Measurements from ENCODE around the gene ANKZF1. TPM values are rescaled to one million over a fixed set of nuclear protein-coding genes. Genes with fewer than 3 reads are reported as not detected.

Gene ANKZF1
- total RNA-seq, 1 experiment from 2014 or later: 25.8 TPM

DNA sequence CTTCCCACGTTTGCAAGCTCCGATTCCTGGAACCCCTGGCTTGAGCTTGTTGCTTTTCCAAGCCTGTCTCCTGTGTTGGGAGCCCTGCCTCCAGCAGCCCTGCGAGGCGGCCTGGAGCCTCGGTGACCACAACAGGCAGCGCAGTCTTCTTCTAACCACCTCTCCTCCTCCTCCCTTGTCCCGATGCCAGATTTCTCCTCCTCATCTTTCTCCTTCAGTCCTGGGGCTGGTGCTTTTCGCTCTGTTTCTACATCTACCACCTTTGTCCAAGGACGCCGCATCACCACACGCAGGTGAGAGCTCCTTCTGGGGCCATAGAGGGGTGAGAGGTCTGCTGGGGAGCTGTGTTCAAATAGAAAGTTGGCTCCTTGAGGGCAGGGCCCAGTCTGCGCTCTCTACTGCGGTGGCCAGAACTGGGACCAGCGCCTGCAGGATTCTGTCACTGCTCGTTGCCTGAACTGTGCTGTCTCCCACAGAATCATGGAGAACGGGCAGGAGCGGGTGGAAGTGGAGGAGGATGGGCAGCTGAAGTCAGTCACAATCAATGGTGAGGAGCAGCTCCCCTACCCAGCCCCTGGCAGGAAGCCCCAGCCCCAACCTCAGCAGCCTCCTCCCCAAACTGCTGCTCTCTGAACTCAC is 53.5 kb downstream of the ANKZF1 start:
- no peak for DNase-seq (ENCODE audit: low read depth)

DNA sequence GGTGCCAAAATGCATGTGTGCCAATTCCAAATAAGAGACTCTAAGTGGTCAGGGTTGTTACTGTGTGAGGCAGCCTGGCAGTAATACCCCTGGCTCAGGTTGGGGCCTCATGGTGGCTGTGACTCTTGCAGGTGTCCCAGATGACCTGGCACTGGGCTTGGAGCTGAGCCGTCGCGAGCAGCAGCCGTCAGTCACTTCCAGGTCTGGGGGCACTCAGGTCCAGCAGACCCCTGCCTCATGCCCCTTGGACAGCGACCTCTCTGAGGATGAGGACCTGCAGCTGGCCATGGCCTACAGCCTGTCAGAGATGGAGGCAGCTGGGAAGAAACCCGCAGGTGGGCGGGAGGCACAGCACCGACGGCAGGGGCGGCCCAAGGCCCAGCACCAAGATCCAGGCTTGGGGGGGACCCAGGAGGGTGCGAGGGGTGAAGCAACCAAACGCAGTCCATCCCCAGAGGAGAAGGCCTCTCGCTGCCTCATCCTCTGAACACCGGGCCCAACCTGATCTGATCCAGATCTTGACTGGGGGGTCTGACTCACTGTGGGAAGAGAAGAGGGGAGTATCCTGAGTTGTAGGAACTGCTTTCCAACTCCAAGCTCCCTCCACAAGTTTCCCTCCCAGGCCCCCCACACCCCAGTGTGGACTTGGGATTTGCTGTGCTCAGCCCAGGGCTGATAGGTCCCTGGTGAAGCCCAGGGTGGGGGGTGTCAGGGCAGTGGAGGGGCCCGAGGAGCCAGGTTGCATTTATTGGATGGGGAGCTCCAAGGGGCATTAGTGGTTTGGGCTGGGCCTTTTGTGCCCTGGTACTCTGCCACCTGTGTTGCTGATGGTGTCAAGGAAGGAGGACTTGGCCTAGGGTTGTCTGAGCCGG is 55.1 kb downstream of the ANKZF1 start:
- no peak for DNase-seq (ENCODE audit: low read depth)

DNA sequence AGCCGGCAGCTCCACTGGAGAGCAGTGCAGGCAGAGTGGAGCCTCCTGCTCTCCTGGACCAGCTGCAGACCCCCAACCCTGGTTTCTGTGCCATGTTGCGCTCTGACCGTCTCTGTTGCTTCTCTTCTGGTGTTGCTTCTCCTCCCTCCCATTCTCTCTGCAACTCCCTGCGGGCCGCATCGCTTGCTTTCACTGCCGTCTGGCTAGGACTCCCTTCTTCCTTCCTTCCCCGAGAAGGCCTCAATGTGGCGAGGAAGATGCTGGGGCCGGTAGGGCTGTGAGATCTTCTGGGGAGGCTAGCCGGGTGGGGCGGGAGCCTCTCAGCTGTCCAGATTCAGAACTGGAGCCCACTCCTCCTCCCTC is 55.7 kb downstream of the ANKZF1 start:
- DNase-seq (ENCODE audit: low read depth): no peak

DNA sequence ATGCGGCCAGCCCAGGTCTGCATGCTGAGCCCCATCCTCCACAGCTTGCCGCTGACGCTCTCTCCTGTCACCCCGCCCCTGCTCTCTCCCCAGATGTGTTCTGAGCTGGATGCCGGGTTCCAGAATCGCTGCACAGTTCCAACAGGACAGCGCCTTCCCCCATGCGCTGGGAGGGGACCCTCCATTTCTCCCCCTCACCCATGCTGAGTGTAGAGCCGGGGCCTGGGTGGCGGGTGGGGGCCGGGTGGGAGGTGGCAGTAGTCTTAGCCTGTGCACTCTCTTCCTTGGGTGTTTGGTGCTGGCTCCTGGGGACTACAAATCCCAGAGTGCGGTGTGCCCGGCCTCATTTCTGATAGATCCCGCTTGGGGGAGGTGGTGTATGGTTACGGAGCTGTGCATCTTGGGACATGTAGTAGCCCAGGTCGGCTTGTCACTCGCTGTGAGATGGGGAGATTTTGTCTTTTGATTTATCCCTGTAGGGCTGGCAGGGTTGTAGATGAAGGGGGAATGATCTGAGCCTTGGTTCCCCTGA is 56.4 kb downstream of the ANKZF1 start:
- DNase-seq (ENCODE audit: low read depth): no peak

Other genes with a start within 250 kb of the ANKZF1 start
- 0.34 TPM in 1 of 2 replicates, not detected in the other for gene FEV, start 244.6 kb upstream of the ANKZF1 start, total RNA-seq (2014; rRNA removed; shearing (Covaris generic))
- 2.2 and 4.3 TPM in 2 replicates for gene CRYBA2, start 236.4 kb upstream of the ANKZF1 start, total RNA-seq (2014; rRNA removed; shearing (Covaris generic))
- gene CFAP65, start 188.3 kb upstream of the ANKZF1 start, total RNA-seq (2014; rRNA removed; shearing (Covaris generic)): 0.11 TPM in 1 of 2 replicates, not detected in the other
- gene IHH, start 168.9 kb upstream of the ANKZF1 start, total RNA-seq (2014; rRNA removed; shearing (Covaris generic)): not detected in 2 replicates
- gene NHEJ1, start 69.0 kb upstream of the ANKZF1 start, total RNA-seq (2014; rRNA removed; shearing (Covaris generic)): 13.6 and 22.0 TPM in 2 replicates
- 0.63 and 0.86 TPM in 2 replicates for gene SLC23A3, start 59.8 kb upstream of the ANKZF1 start, total RNA-seq (2014; rRNA removed; shearing (Covaris generic))
- gene CNPPD1, start 52.9 kb upstream of the ANKZF1 start, total RNA-seq (2014; rRNA removed; shearing (Covaris generic)): 36.2 and 41.3 TPM in 2 replicates
- 33.3 and 48.8 TPM in 2 replicates for gene RETREG2, start 51.5 kb upstream of the ANKZF1 start, total RNA-seq (2014; rRNA removed; shearing (Covaris generic))
- gene ZFAND2B, start 23.0 kb upstream of the ANKZF1 start, total RNA-seq (2014; rRNA removed; shearing (Covaris generic)): 31.2 and 32.3 TPM in 2 replicates
- gene ABCB6, start 10.8 kb upstream of the ANKZF1 start, total RNA-seq (2014; rRNA removed; shearing (Covaris generic)): 9.0 and 10.5 TPM in 2 replicates
- gene ATG9A, start 170 bp upstream of the ANKZF1 start, total RNA-seq (2014; rRNA removed; shearing (Covaris generic)): 27.1 and 56.9 TPM in 2 replicates
- 2.7 and 3.2 TPM in 2 replicates for gene GLB1L, start 15.6 kb downstream of the ANKZF1 start, total RNA-seq (2014; rRNA removed; shearing (Covaris generic))
- gene STK16, start 15.7 kb downstream of the ANKZF1 start, total RNA-seq (2014; rRNA removed; shearing (Covaris generic)): 5.4 and 8.9 TPM in 2 replicates
- not detected in 2 replicates for gene TUBA4B, start 23.4 kb downstream of the ANKZF1 start, total RNA-seq (2014; rRNA removed; shearing (Covaris generic))
- 65.0 and 79.9 TPM in 2 replicates for gene TUBA4A, start 24.1 kb downstream of the ANKZF1 start, total RNA-seq (2014; rRNA removed; shearing (Covaris generic))
- 19.9 and 20.2 TPM in 2 replicates for gene DNAJB2, start 49.6 kb downstream of the ANKZF1 start, total RNA-seq (2014; rRNA removed; shearing (Covaris generic))
- 0.21 and 1.3 TPM in 2 replicates for gene PTPRN, start 79.6 kb downstream of the ANKZF1 start, total RNA-seq (2014; rRNA removed; shearing (Covaris generic))
- gene RESP18, start 102.9 kb downstream of the ANKZF1 start, total RNA-seq (2014; rRNA removed; shearing (Covaris generic)): not detected in 2 replicates
- gene DNPEP, start 158.1 kb downstream of the ANKZF1 start, total RNA-seq (2014; rRNA removed; shearing (Covaris generic)): 72.1 and 94.6 TPM in 2 replicates
- gene DES, start 188.6 kb downstream of the ANKZF1 start, total RNA-seq (2014; rRNA removed; shearing (Covaris generic)): 0.17 and 0.77 TPM in 2 replicates
- 4.9 and 18.4 TPM in 2 replicates for gene SPEG, start 205.0 kb downstream of the ANKZF1 start, total RNA-seq (2014; rRNA removed; shearing (Covaris generic))